Measurements from ENCODE around the gene NUAK1.

The NUAK1 gene

GRCh38 chr12:106073179-106073578 is 65.6 kb downstream of the NUAK1 start:
- H3K27ac ChIP-seq (ENCODE audit: low read length), result peak overlapping the region; percentile 29
- H3K36me3 ChIP-seq (replicated peaks; ENCODE audit: low read depth, low read length), result no peaks in the 10 kb centered on the region
- peaks cover 41% of the 10 kb centered on the region for H3K27me3 ChIP-seq (ENCODE audit: low read depth, low read length)
- H3K4me3 ChIP-seq (ENCODE audit: low read length), result peak overlapping the region; percentile 35
- H3K79me2 ChIP-seq (ENCODE audit: low read length), result no peaks in the 10 kb centered on the region
- H4K20me1 ChIP-seq (ENCODE audit: insufficient read depth, low read length), result no peaks in the 10 kb centered on the region
- H2AFZ ChIP-seq (ENCODE audit: low read depth, low read length), result no peak overlapping the region
- TF ChIP-seq EZH2phosphoT487 (IDR thresholded peaks at IDR 0.05; ENCODE audit: low read depth), result peak; percentile 43; the same call in 1 of the 2 replicates
- no peak for TF ChIP-seq CTCF (IDR thresholded peaks at IDR 0.05; ENCODE audit: low read depth, low read length)
- H3K4me1 ChIP-seq (ENCODE audit: low read length), result peaks cover 68% of the 10 kb centered on the region
- H3K9ac ChIP-seq (ENCODE audit: low read length), result no peak overlapping the region
- H3K4me2 ChIP-seq (ENCODE audit: low read length), result peak overlapping the region; percentile 68
- no peaks in the 10 kb centered on the region; the same call in 1 of the 2 replicates for H3K9me3 ChIP-seq (ENCODE audit: insufficient read depth, low read length)

GRCh38 chr12:106072751-106073150 is 66.0 kb downstream of the NUAK1 start:
- Histone ChIP-seq H2AFZ (ENCODE audit: low read depth, low read length) (no peak overlapping the region), H3K79me2 (ENCODE audit: low read length) (no peaks in the 10 kb centered on the region), H3K4me2 (ENCODE audit: low read length) (peak overlapping the region; percentile 68), H3K36me3 (replicated peaks; ENCODE audit: low read depth, low read length) (no peaks in the 10 kb centered on the region), H3K27me3 (ENCODE audit: low read depth, low read length) (peaks cover 36% of the 10 kb centered on the region), H3K9me3 (ENCODE audit: insufficient read depth, low read length) (no peaks in the 10 kb centered on the region; the same call in 1 of the 2 replicates), H3K4me1 (ENCODE audit: low read length) (peaks cover 68% of the 10 kb centered on the region), H3K4me3 (ENCODE audit: low read length) (peak overlapping the region; percentile 35), H4K20me1 (ENCODE audit: insufficient read depth, low read length) (no peaks in the 10 kb centered on the region), H3K9ac (ENCODE audit: low read length) (peak overlapping the region; percentile 27), H3K27ac (ENCODE audit: low read length) (peak overlapping the region; percentile 29)
- TF ChIP-seq EZH2phosphoT487 (IDR thresholded peaks at IDR 0.05; ENCODE audit: low read depth), result no peak
- no peak for TF ChIP-seq CTCF (IDR thresholded peaks at IDR 0.05; ENCODE audit: low read depth, low read length)

GRCh38 chr12:106071686-106072085 is 67.1 kb downstream of the NUAK1 start:
- peaks cover 26% of the 10 kb centered on the region; the same call in 1 of the 2 replicates for H3K27me3 ChIP-seq (ENCODE audit: low read depth, low read length)
- peak overlapping the region; percentile 68 for H3K4me2 ChIP-seq (ENCODE audit: low read length)
- H3K9ac ChIP-seq (ENCODE audit: low read length), result no peak overlapping the region
- H2AFZ ChIP-seq (ENCODE audit: low read depth, low read length), result no peak overlapping the region
- no peaks in the 10 kb centered on the region; the same call in 1 of the 2 replicates for H3K9me3 ChIP-seq (ENCODE audit: insufficient read depth, low read length)
- no peak overlapping the region for H3K4me3 ChIP-seq (ENCODE audit: low read length)
- no peaks in the 10 kb centered on the region for H3K79me2 ChIP-seq (ENCODE audit: low read length)
- TF ChIP-seq EZH2phosphoT487 (IDR thresholded peaks at IDR 0.05; ENCODE audit: low read depth) (no peak), CTCF (IDR thresholded peaks at IDR 0.05; ENCODE audit: low read depth, low read length) (no peak)
- H3K4me1 ChIP-seq (ENCODE audit: low read length), result peaks cover 62% of the 10 kb centered on the region
- no peak overlapping the region for H3K27ac ChIP-seq (ENCODE audit: low read length)
- no peaks in the 10 kb centered on the region for H3K36me3 ChIP-seq (replicated peaks; ENCODE audit: low read depth, low read length)
- H4K20me1 ChIP-seq (ENCODE audit: insufficient read depth, low read length), result no peaks in the 10 kb centered on the region

- H3K9ac ChIP-seq (ENCODE audit: low read length), result no peak overlapping the region
- H3K4me1 ChIP-seq (ENCODE audit: low read length), result peaks cover 51% of the 10 kb centered on the region
- peaks cover 26% of the 10 kb centered on the region; the same call in 1 of the 2 replicates for H3K27me3 ChIP-seq (ENCODE audit: low read depth, low read length)
- H3K4me3 ChIP-seq (ENCODE audit: low read length), result no peak overlapping the region
- H2AFZ ChIP-seq (ENCODE audit: low read depth, low read length), result no peak overlapping the region
- H3K79me2 ChIP-seq (ENCODE audit: low read length), result no peaks in the 10 kb centered on the region
- no peak for TF ChIP-seq EZH2phosphoT487 (IDR thresholded peaks at IDR 0.05; ENCODE audit: low read depth)
- TF ChIP-seq CTCF (IDR thresholded peaks at IDR 0.05; ENCODE audit: low read depth, low read length), result no peak
- H4K20me1 ChIP-seq (ENCODE audit: insufficient read depth, low read length), result no peaks in the 10 kb centered on the region
- no peak overlapping the region for H3K4me2 ChIP-seq (ENCODE audit: low read length)
- no peaks in the 10 kb centered on the region; the same call in 1 of the 2 replicates for H3K9me3 ChIP-seq (ENCODE audit: insufficient read depth, low read length)
- no peak overlapping the region for H3K27ac ChIP-seq (ENCODE audit: low read length)
- H3K36me3 ChIP-seq (replicated peaks; ENCODE audit: low read depth, low read length), result no peaks in the 10 kb centered on the region
Observed at GRCh38 chr12:106070611-106071010, 68.1 kb downstream of the NUAK1 start.

Data from OCI-LY3 (cell line).